ENCODE results near the gene CNN1. TPM values are rescaled to one million over a fixed set of nuclear protein-coding genes. Genes with fewer than 3 reads are reported as not detected.
"Not testable (repeated sequence)": the region's sequence is repeated elsewhere in the genome, so short reads cannot be mapped to it uniquely, and the experiment has no call there.

CNN1 gene
- polyA plus RNA-seq, 3 donors from 2014 or later: not detected

DNA sequence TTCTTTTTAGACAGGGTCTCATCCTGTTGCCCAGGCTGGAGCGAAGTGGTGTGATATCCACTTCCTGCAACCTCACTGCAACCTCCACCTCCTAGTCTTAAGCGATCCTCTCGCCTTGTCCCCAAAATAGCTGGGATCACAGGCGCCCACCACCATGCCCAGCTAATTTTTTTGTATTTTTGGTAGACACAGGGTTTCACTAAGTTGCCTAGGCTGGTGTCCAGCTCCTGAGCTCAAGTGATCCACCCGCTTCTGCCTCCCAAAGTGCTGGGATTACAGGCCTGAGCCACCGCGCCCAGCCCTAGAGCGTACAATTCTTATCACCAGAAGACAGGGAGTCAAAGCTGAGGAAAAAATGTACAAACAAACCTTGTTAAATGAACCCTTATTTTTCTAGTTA lies 24.9 kb downstream of the CNN1 start:
- Mint-ChIP-seq H3K4me1 (peaks cover 22 to 31% of the 10 kb centered on the region in 2 donors), H3K27ac (peak overlapping the region in 1 of 6 donors; percentile 56), H3K4me3 (no peak overlapping the region), H3K9me3 (no peaks in the 10 kb centered on the region), H3K36me3 (no peaks in the 10 kb centered on the region), H3K27me3 (ENCODE audit: low read depth in 3 of 3) (peaks cover 7 to 12% (median 11%) of the 10 kb centered on the region in 3 donors)
- no peak for DNase-seq

DNA sequence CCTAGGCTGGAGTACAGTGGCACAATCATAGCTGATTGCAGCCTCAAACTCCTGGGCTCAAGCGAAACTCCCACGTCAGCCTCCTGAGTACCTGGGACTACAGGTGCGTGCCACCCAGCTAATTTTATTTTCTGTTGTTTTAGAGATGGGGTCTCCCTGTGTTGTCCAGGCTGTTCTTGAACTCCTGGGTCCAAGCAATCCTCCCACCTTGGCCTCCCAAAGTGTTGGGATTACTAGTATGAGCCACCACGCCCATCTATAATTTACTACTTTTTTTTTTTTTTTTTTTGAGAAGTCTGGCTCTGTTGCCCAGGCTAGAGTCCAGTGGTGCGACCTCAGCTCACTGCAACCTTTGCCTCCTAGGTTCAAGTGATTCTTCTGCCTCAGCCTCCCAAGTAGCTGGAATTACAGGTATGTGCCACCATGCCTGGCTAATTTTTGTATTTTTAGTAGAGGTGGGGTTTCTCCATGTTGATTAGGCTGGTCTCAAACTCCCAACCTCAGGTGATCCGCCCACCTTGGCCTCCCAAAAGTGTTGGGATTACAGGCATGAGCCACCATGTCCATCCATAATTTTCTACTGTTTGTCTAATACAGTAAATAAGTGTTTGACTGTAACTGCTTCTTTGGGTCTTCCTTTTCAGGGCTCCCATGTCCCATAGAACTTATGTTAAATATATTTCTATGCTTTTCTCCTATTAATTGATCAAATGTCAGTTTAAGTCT lies 25.6 kb downstream of the CNN1 start:
- not testable (repeated sequence) for H3K9me3 Mint-ChIP-seq; DNase-seq; H3K36me3 Mint-ChIP-seq; H3K4me3 Mint-ChIP-seq; H3K27me3 Mint-ChIP-seq (ENCODE audit: low read depth in 3 of 3); H3K27ac Mint-ChIP-seq
- peaks cover 18 to 27% of the 10 kb centered on the region in 2 donors for H3K4me1 Mint-ChIP-seq

DNA sequence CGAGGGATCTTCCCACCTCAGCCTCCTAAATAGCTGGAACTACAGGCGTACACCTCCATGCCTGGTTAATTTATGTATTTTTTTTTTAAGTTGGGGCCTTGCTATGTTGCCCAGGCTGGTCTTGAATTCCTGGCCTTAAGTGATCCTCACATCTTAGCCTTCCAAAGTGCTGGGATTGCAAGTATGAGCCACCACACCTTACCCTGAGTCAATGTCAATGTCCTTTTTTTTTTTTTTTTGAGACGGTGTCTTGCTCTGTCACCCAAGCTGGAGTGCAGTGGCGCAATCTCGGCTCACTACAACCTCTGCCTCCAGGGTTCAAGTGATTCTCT lies 27.0 kb downstream of the CNN1 start:
- not testable (repeated sequence) for H3K4me3 Mint-ChIP-seq; H3K27me3 Mint-ChIP-seq (ENCODE audit: low read depth in 3 of 3); DNase-seq; H3K27ac Mint-ChIP-seq; H3K9me3 Mint-ChIP-seq; H3K36me3 Mint-ChIP-seq
- H3K4me1 Mint-ChIP-seq: peaks cover 10 to 18% of the 10 kb centered on the region in 2 donors

DNA sequence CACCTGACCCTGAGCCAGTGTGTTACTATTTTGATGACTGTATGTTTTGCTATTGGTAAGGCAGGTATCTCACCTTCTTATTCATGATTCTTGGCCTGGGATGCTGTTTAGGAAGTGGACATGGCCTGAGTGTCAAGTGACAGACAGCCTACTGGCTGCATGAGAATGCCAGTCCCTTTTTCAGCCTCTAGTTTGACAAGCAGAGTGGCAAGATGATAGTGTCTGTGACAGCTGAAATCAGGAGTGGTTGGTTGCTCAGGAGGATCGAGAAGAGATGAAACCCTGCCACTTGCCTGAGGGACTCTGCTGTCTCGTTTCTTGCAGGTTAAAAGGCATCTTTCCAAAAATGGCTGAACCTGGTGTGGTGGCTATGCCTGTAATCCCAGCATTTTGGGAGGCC lies 27.5 kb downstream of the CNN1 start:
- H3K4me1 Mint-ChIP-seq: peaks cover 8 to 15% of the 10 kb centered on the region in 2 donors
- H3K9me3 Mint-ChIP-seq: no peaks in the 10 kb centered on the region
- peaks cover 0 to 9% (median 4%) of the 10 kb centered on the region in 3 donors for H3K27me3 Mint-ChIP-seq (ENCODE audit: low read depth in 3 of 3)
- peak overlapping the region in 2 of 5 donors; percentile 44 to 58 for H3K4me3 Mint-ChIP-seq
- peak overlapping the region in 1 of 6 donors; percentile 19 for H3K27ac Mint-ChIP-seq
- no peaks in the 10 kb centered on the region for H3K36me3 Mint-ChIP-seq
- DNase-seq: no peak

DNA sequence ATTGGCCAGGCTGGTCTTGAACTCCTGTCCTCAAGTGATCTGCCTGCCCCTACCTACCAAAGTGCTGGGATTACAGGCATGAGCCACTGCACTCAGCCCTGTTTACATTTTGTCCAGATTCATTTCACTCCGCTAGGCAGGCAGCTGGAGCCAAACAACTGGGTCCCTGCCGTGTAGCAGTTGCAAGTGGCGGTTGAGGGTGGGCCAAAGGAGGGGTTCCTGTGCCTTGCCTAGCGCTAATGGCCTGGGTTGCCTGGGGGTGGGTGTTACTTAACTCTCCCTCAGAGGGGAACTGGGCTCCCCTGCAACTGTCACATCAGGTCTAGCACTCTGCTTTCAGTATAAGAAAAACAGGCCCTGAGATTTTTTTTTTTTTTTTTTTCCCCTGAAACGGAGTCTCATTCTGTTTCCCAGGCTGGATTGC lies 31.4 kb downstream of the CNN1 start:
- no peak for DNase-seq
- H3K27ac Mint-ChIP-seq: no peak overlapping the region
- H3K27me3 Mint-ChIP-seq (ENCODE audit: low read depth in 3 of 3): peaks cover 0 to 9% (median 4%) of the 10 kb centered on the region in 3 donors
- H3K36me3 Mint-ChIP-seq: no peaks in the 10 kb centered on the region
- peaks cover 8 to 15% of the 10 kb centered on the region in 2 donors for H3K4me1 Mint-ChIP-seq
- H3K9me3 Mint-ChIP-seq: no peaks in the 10 kb centered on the region
- no peak overlapping the region for H3K4me3 Mint-ChIP-seq

DNA sequence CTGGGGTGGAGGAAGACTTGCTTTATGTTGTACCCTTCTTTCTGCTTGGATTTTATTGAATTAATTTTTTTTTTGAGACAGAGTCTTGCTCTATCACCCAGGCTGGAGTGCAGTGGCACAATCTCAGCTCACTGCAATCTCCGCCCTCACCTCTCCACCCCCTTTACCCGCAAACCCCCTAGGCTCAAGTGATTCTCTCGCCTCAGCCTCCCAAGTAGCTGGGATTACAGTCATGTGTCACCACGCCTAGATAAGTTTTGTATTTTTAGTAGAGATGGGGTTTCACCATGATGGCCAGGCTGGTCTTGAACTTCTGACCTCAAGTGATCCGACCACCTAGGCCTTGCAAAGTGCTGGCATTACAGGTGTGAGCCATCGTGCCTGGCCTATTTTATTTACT lies 34.7 kb downstream of the CNN1 start:
- not testable (repeated sequence) for H3K4me1 Mint-ChIP-seq; DNase-seq; H3K27me3 Mint-ChIP-seq (ENCODE audit: low read depth in 3 of 3); H3K9me3 Mint-ChIP-seq; H3K27ac Mint-ChIP-seq; H3K4me3 Mint-ChIP-seq; H3K36me3 Mint-ChIP-seq

DNA sequence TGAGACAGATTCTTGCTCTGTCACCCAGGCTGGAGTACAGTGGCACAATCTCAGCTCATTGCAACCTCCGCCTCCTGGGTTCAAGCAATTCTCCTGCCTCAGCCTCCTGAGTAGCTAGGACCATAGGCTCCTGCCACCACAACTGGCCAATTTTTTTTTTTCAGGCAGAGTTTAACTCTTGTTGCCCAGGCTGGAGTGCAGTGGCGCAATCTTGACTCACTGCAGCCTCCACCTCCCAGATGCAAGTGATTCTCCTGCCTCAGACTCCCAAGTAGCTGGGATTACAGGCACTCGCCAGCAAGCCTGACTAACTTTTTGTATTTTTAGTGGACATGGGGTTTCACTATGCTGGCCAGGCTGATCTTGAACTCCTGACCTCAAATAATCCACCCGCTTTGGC lies 35.1 kb downstream of the CNN1 start:
- not testable (repeated sequence) for H3K27me3 Mint-ChIP-seq (ENCODE audit: low read depth in 3 of 3); H3K27ac Mint-ChIP-seq; H3K4me1 Mint-ChIP-seq; DNase-seq; H3K9me3 Mint-ChIP-seq; H3K4me3 Mint-ChIP-seq; H3K36me3 Mint-ChIP-seq

DNA sequence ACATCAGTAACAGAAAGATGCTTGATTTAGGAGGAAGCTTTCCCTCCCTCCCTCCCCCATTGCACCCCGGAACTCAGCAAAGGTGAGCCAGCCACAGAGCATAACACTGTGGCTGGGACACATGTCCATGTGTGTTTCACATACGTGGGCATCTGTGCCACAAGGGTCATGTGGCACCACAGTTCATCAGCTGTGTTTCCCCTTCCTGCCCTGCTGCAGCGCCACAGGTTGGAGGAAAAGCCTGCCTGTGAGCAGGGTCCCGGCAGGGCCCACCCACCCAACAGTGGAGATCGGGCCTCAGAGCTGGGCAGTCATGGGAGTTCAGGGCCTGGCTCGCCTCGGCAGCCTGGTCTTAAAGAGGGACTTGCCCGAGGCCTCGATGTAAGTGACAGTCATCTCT lies 36.0 kb downstream of the CNN1 start:
- no peaks in the 10 kb centered on the region for H3K9me3 Mint-ChIP-seq
- peaks cover 0 to 4% (median 0%) of the 10 kb centered on the region in 3 donors for H3K36me3 Mint-ChIP-seq
- no peak overlapping the region for H3K4me3 Mint-ChIP-seq
- peaks cover 0 to 11% of the 10 kb centered on the region in 2 donors for H3K4me1 Mint-ChIP-seq
- H3K27ac Mint-ChIP-seq: no peak overlapping the region
- DNase-seq: no peak
- peaks cover 0 to 2% (median 0%) of the 10 kb centered on the region in 3 donors for H3K27me3 Mint-ChIP-seq (ENCODE audit: low read depth in 3 of 3)

DNA sequence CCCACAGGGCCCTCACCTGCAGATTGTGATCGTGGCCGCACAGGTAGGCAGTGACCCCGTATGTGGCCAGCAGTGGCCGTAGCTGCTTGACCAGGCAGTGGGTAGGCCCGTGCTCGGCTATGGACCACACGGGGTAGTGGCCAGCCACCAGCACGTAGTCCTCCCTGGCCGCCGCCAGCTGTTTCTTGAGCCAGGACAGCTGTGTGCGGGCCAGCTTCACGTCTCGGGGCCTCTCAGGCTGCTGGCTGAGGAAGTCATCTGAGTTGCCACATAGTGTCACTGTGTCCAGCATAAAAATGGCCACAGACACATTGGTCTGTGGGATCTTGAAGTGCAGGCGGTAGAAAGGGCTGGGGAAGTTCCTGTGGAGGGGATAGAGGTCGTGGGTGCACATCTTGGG lies 37.6 kb downstream of the CNN1 start:
- H3K9me3 Mint-ChIP-seq: no peaks in the 10 kb centered on the region
- peaks cover 0 to 4% (median 0%) of the 10 kb centered on the region in 3 donors for H3K36me3 Mint-ChIP-seq
- peaks cover 0 to 4% (median 3%) of the 10 kb centered on the region in 3 donors for H3K27me3 Mint-ChIP-seq (ENCODE audit: low read depth in 3 of 3)
- no peak for DNase-seq
- H3K4me1 Mint-ChIP-seq: peaks cover 6 to 21% of the 10 kb centered on the region in 2 donors
- H3K4me3 Mint-ChIP-seq: no peak overlapping the region
- peak overlapping the region in 1 of 6 donors; percentile 44 for H3K27ac Mint-ChIP-seq

DNA sequence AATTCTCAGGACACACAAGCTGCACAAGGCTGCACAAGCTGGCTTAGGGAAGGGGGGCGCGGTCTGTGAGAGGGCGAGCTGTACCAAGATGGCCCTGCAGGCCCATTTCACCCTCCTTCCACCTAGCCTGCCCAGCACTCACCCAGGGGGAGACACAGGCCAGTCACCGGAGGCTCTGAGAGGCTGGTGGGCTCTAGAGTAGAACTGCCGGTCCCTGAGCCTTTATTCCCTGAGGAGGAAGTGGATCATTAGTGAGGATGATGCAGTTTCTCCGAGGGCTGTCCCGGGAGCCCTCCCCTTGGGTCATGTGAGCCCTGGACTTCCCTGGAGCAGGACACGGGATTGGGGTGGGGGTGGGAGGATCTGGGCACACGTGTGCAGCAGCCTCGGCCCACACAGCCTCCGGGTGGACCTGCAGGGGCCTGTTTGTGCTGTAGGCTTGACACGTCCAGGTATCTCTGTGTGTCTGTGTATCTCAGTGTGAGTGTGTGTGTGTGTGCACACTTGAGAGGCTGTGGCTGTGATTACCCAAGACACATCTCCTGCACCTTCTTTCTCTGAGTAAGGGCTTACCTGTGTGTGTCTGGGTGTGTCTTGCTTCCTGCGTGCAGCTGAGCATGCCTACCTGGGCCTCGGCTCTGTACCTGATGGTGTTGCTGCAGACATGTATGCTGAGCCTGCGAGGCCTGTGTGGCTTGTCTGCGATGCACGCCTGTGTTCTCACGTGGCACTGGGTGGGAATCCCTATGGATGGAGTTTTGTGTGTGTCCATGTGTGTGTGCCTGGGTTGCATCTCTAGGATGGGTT lies 39.0 kb downstream of the CNN1 start, which contains the start of gene ACP5:
ACP5 (minus strand) TSS at position 195 of the 807 bp plus-strand sequence. CDS start 328 bp downstream, outside the sequence.
- DNase-seq: no peak
- peak within 1 kb of the TSS in 2 of 6 donors; percentile 72 to 81 for H3K27ac Mint-ChIP-seq
- peaks cover 0 to 4% (median 3%) of the 10 kb centered on the region in 3 donors for H3K27me3 Mint-ChIP-seq (ENCODE audit: low read depth in 3 of 3)
- H3K36me3 Mint-ChIP-seq: peaks cover 0 to 4% (median 4%) of the 10 kb centered on the region in 3 donors
- H3K9me3 Mint-ChIP-seq: no peaks in the 10 kb centered on the region
- peak within 1 kb of the TSS; percentile 63 to 78 (median 72) for H3K4me3 Mint-ChIP-seq
- peaks cover 16 to 31% of the 10 kb centered on the region in 2 donors for H3K4me1 Mint-ChIP-seq

DNA sequence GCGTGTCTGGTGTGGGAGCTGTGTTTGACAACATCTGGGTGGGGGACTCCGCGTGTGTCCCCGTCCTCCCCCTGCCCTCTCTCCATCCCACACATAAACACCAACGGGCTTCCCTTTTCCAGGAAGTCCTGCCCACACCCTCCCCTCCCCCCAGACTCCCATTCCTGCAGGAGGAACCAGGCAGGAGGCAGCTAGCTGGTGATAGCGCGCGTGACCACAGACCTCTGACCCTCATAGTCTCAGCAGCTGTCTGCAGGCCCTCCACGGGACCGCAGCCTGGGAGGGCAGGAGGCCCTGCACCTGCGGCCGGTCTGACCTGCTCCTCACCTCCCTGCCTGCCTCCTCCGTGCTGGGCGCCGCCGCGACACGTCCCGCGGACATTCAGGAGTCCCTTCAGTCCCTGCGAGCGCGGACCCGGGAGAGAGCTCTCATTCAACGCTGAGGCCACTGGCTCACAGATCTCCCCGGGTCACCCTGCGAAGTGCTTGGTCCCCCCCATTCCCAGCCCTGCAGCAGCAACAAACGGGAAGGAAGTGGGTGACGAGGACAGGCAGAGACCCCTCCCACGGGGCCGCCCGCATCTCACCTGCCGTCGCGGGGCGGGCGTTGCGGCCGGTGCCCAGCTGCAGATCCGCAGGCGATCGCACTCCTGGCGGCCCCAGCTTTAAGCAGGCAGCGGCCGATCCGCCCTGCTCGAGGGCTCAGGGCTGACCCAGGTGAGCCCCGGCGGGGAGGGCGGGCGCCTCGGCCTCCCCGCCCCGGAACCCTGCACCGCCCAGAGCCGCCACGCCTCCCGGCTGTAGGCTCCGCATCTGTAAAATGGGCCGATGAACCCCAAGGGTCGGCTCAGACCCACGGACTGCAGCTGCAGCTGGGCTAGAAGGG lies 39.8 kb downstream of the CNN1 start:
- Mint-ChIP-seq H3K9me3 (no peaks in the 10 kb centered on the region), H3K4me1 (peaks cover 16 to 33% of the 10 kb centered on the region in 2 donors), H3K27me3 (ENCODE audit: low read depth in 3 of 3) (peaks cover 0 to 4% (median 3%) of the 10 kb centered on the region in 3 donors), H3K36me3 (peaks cover 0 to 4% (median 4%) of the 10 kb centered on the region in 3 donors), H3K27ac (peak overlapping the region in 2 of 6 donors; percentile 72 to 81), H3K4me3 (peak overlapping the region; percentile 65 to 80 (median 76))
- DNase-seq: peak; percentile 18 to 21 (median 18)

DNA sequence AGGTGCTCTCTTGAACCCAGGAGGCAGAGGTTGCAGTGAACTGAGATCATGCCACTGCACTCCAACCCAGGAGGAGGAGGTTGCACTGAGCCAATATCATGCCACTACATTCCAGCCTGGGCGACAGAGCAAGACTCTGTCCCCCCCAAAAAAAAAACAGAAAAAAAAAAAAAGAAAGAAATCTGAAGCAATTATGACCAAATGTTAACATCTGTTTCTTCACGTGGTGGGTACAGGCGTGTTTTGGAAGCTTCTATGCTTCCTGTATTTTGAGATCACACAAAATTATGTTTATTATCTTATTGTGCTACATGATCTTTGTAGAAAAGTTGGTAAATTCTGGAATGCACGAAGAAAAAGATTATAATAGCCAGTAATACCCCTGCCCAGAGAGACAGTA lies 41.5 kb downstream of the CNN1 start:
- Mint-ChIP-seq H3K27ac (peak overlapping the region in 1 of 6 donors; percentile 51), H3K27me3 (ENCODE audit: low read depth in 3 of 3) (peaks cover 0 to 4% (median 3%) of the 10 kb centered on the region in 3 donors), H3K9me3 (peaks cover 0 to 1% (median 0%) of the 10 kb centered on the region in 6 donors), H3K36me3 (peaks cover 0 to 4% (median 4%) of the 10 kb centered on the region in 3 donors), H3K4me3 (peak overlapping the region in 2 of 5 donors; percentile 25 to 33), H3K4me1 (peaks cover 16 to 33% of the 10 kb centered on the region in 2 donors)
- DNase-seq: no peak

DNA sequence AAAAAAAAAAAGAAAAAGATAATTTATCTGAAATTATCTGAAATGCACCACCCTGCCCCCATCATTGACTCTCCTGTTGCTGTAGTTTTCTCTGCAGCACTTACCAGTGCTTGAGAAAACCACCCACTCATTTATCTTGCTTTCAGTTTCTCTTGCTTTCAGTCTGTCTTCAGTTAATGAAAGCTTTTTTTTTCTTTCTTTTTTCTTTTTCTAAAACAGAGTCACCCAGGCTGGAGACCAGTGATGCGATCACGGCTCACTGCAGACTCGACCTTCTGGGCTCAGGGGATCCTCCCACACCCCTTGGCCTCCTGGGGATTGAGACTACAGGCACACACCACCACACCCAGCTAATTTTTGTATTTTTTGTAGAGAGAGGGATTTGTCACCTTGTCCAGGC lies 43.1 kb downstream of the CNN1 start:
- Mint-ChIP-seq H3K4me3 (peak overlapping the region; percentile 73 to 84 (median 77)), H3K27ac (peak overlapping the region; percentile 83 to 96 (median 88)), H3K4me1 (peaks cover 16 to 33% of the 10 kb centered on the region in 2 donors), H3K9me3 (peaks cover 0 to 1% (median 0%) of the 10 kb centered on the region in 6 donors), H3K27me3 (ENCODE audit: low read depth in 3 of 3) (peaks cover 0 to 6% (median 3%) of the 10 kb centered on the region in 3 donors), H3K36me3 (peaks cover 0 to 4% (median 0%) of the 10 kb centered on the region in 3 donors)
- DNase-seq: peak; percentile 32 to 48 (median 41)

All from immature natural killer cell (primary cell).